ENCODE data around the gene ALG12. TPM values are rescaled to one million over a fixed set of nuclear protein-coding genes. Genes with fewer than 3 reads are reported as not detected.

ALG12 gene
- total RNA-seq, 1 donor from 2014 or later: 16.4 TPM

GRCh38 chr22:49936018-49936972 is 18.1 kb upstream of the ALG12 start:
- H3K4me3 ChIP-seq (ENCODE audit: low read depth, low read length): peak overlapping the region; percentile 7
- DNase-seq (ENCODE audit: low read depth): no peak
- TF ChIP-seq CTCF (conservative IDR thresholded peaks at IDR 0.05; ENCODE audit: low read depth, low read length): no peak

GRCh38 chr22:49935561-49935960 is 17.3 kb upstream of the ALG12 start:
- no peak for DNase-seq (ENCODE audit: low read depth)
- H3K4me3 ChIP-seq (ENCODE audit: low read depth, low read length): no peak overlapping the region
- TF ChIP-seq CTCF (conservative IDR thresholded peaks at IDR 0.05; ENCODE audit: low read depth, low read length): no peak

GRCh38 chr22:49934891-49935557 is 16.8 kb upstream of the ALG12 start:
- peak overlapping the region; percentile 56 for H3K4me3 ChIP-seq (ENCODE audit: low read depth, low read length)
- no peak for DNase-seq (ENCODE audit: low read depth)
- no peak for TF ChIP-seq CTCF (conservative IDR thresholded peaks at IDR 0.05; ENCODE audit: low read depth, low read length)

GRCh38 chr22:49934160-49934890 is 16.1 kb upstream of the ALG12 start:
- TF ChIP-seq CTCF (conservative IDR thresholded peaks at IDR 0.05; ENCODE audit: low read depth, low read length): no peak
- H3K4me3 ChIP-seq (ENCODE audit: low read depth, low read length): peak overlapping the region; percentile 56
- no peak for DNase-seq (ENCODE audit: low read depth)

- no peak for TF ChIP-seq CTCF (conservative IDR thresholded peaks at IDR 0.05; ENCODE audit: low read depth, low read length)
- no peak for DNase-seq (ENCODE audit: low read depth)
Measured at GRCh38 chr22:49933236-49934159, 15.3 kb upstream of the ALG12 start.

More at GRCh38 chr22:49933236-49934159, 15.3 kb upstream of the ALG12 start:
- H3K4me3 ChIP-seq (ENCODE audit: low read depth, low read length): peak overlapping the region; percentile 56
